ENCODE data around the gene TTC17. TPM values are rescaled to one million over a fixed set of nuclear protein-coding genes. Genes with fewer than 3 reads are reported as not detected.

TTC17 gene
- total RNA-seq, 1 donor from 2014 or later, result 108 TPM

- no peak for DNase-seq (ENCODE audit: low spot score, unreplicated experiment)
- no peak overlapping the region for H3K27ac Mint-ChIP-seq
- H3K36me3 Mint-ChIP-seq (ENCODE audit: insufficient read depth), result no peaks in the 10 kb centered on the region
- H3K4me3 Mint-ChIP-seq (ENCODE audit: low read depth), result no peak overlapping the region
- no peaks in the 10 kb centered on the region for H3K9me3 Mint-ChIP-seq (ENCODE audit: low read depth)
- TF ChIP-seq CTCF (IDR thresholded peaks at IDR 0.05; ENCODE audit: unreplicated experiment), result no peak
- no peaks in the 10 kb centered on the region for H3K4me1 Mint-ChIP-seq (ENCODE audit: low read depth)
- peaks cover 23% of the 10 kb centered on the region for H3K27me3 Mint-ChIP-seq
These were observed 159.9 kb downstream of the TTC17 start for GRCh38 chr11:43518408-43519160.

- H3K36me3 Mint-ChIP-seq (ENCODE audit: insufficient read depth), result no peaks in the 10 kb centered on the region
- TF ChIP-seq CTCF (IDR thresholded peaks at IDR 0.05; ENCODE audit: unreplicated experiment), result no peak
- no peak for DNase-seq (ENCODE audit: low spot score, unreplicated experiment)
- H3K4me3 Mint-ChIP-seq (ENCODE audit: low read depth), result no peak overlapping the region
- no peaks in the 10 kb centered on the region for H3K9me3 Mint-ChIP-seq (ENCODE audit: low read depth)
- peaks cover 33% of the 10 kb centered on the region for H3K27me3 Mint-ChIP-seq
- H3K4me1 Mint-ChIP-seq (ENCODE audit: low read depth), result no peaks in the 10 kb centered on the region
- no peak overlapping the region for H3K27ac Mint-ChIP-seq
These were observed 162.8 kb downstream of the TTC17 start for GRCh38 chr11:43521471-43521870.

- no peaks in the 10 kb centered on the region for H3K9me3 Mint-ChIP-seq (ENCODE audit: low read depth)
- H3K4me3 Mint-ChIP-seq (ENCODE audit: low read depth), result no peak overlapping the region
- no peak overlapping the region for H3K27ac Mint-ChIP-seq
- no peak for DNase-seq (ENCODE audit: low spot score, unreplicated experiment)
- H3K36me3 Mint-ChIP-seq (ENCODE audit: insufficient read depth), result no peaks in the 10 kb centered on the region
- peaks cover 35% of the 10 kb centered on the region for H3K27me3 Mint-ChIP-seq
- no peaks in the 10 kb centered on the region for H3K4me1 Mint-ChIP-seq (ENCODE audit: low read depth)
- no peak for TF ChIP-seq CTCF (IDR thresholded peaks at IDR 0.05; ENCODE audit: unreplicated experiment)
These were observed 164.9 kb downstream of the TTC17 start for GRCh38 chr11:43523632-43524031.

GRCh38 chr11:43532041-43532440 is 173.3 kb downstream of the TTC17 start:
- TF ChIP-seq CTCF (IDR thresholded peaks at IDR 0.05; ENCODE audit: unreplicated experiment), result no peak
- no peaks in the 10 kb centered on the region for H3K9me3 Mint-ChIP-seq (ENCODE audit: low read depth)
- no peak overlapping the region for H3K27ac Mint-ChIP-seq
- H3K36me3 Mint-ChIP-seq (ENCODE audit: insufficient read depth), result no peaks in the 10 kb centered on the region
- no peak overlapping the region for H3K4me3 Mint-ChIP-seq (ENCODE audit: low read depth)
- H3K27me3 Mint-ChIP-seq, result peaks cover 20% of the 10 kb centered on the region
- no peaks in the 10 kb centered on the region for H3K4me1 Mint-ChIP-seq (ENCODE audit: low read depth)
- DNase-seq (ENCODE audit: low spot score, unreplicated experiment), result no peak

- H3K4me3 Mint-ChIP-seq (ENCODE audit: low read depth), result no peak overlapping the region
These were observed 179.3 kb downstream of the TTC17 start for GRCh38 chr11:43537833-43538615.

More at GRCh38 chr11:43537833-43538615, 179.3 kb downstream of the TTC17 start:
- H3K27ac Mint-ChIP-seq, result no peak overlapping the region
- no peaks in the 10 kb centered on the region for H3K9me3 Mint-ChIP-seq (ENCODE audit: low read depth)
- DNase-seq (ENCODE audit: low spot score, unreplicated experiment), result no peak
- no peaks in the 10 kb centered on the region for H3K4me1 Mint-ChIP-seq (ENCODE audit: low read depth)
- no peaks in the 10 kb centered on the region for H3K36me3 Mint-ChIP-seq (ENCODE audit: insufficient read depth)
- no peak for TF ChIP-seq CTCF (IDR thresholded peaks at IDR 0.05; ENCODE audit: unreplicated experiment)
- peaks cover 39% of the 10 kb centered on the region for H3K27me3 Mint-ChIP-seq

Measured in progenitor cell of endocrine pancreas (in vitro differentiated cells).